Esophagus squamous epithelium (tissue), 4 donors: Measurements from ENCODE around the gene MTFP1.

Experiments
- POLR2A ChIP-seq, 4 donors: fragments of 450-650 bp; IDR thresholded peaks; one replicate each; pipeline ENCODE4 v1.6.1; 2017; ENCODE audit warnings: antibody characterized with exemption in 4 of 4, mild to moderate bottlenecking in 4 of 4, moderate library complexity in 3 of 4
- TF ChIP-seq, protein P1 (sequence below), 6 experiments: fragments of 450-650 bp in 4 of 6; fragments of 200-600 bp in 2 of 6; sonication (generic) in 2 of 6; IDR thresholded peaks; one replicate each; pipeline ENCODE4 v1.5.1; 2016 to 2019; ENCODE audit warnings: antibody characterized with exemption in 6 of 6, mild to moderate bottlenecking in 4 of 6, moderate library complexity in 4 of 6

DNA sequence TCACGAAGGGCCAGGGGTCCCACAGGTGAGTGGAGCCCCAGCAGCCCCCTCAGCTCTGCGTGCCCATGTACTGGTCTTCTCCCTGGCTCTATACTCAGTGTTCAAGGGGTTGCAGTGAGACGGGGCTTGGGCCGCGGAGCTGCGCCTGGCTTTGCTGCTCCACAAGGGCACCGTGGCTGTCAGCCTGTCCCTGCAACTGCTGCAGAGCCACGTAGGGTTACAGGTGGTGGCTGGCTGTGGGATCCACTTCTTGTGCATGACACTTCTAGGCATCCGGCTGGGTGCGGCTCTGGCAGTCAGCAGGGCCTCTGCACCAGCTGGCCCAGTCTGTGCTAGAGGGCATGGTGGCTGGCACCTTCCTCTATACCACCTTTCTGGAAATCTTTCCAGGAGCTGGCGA lies 14.3 kb downstream of the MTFP1 start:
- TF ChIP-seq POLR2A (IDR thresholded peaks at IDR 0.05), result no peak
- TF ChIP-seq, protein P1, sequence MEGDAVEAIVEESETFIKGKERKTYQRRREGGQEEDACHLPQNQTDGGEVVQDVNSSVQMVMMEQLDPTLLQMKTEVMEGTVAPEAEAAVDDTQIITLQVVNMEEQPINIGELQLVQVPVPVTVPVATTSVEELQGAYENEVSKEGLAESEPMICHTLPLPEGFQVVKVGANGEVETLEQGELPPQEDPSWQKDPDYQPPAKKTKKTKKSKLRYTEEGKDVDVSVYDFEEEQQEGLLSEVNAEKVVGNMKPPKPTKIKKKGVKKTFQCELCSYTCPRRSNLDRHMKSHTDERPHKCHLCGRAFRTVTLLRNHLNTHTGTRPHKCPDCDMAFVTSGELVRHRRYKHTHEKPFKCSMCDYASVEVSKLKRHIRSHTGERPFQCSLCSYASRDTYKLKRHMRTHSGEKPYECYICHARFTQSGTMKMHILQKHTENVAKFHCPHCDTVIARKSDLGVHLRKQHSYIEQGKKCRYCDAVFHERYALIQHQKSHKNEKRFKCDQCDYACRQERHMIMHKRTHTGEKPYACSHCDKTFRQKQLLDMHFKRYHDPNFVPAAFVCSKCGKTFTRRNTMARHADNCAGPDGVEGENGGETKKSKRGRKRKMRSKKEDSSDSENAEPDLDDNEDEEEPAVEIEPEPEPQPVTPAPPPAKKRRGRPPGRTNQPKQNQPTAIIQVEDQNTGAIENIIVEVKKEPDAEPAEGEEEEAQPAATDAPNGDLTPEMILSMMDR (IDR thresholded peaks at IDR 0.05), result no peak
